Natural killer cell (primary cell): ENCODE data around the gene ADAMTS7. TPM values are rescaled to one million over a fixed set of nuclear protein-coding genes. Genes with fewer than 3 reads are reported as not detected.

Experiments used
- ATAC-seq, 3 donors: fragments of 150-1000 bp in 2 of 3; fragments of 200-7000 bp in 1 of 3; cut with Tn5 transposase; 1 replicate in 1 of 3; 2 replicates in 2 of 3; pipeline ENCODE4 v1.10.0; 2021; ENCODE audit warnings: mild to moderate bottlenecking in 2 of 3, moderate library complexity in 2 of 3
- DNase-seq, 2 donors: peaks; one replicate each; pipeline versions ENCODE4 v3.0.0 to v3.0.0-alpha.2; 2013 to 2021; ENCODE audit warnings: mixed read lengths in 1 of 2
- H3K27ac ChIP-seq: one replicate; pipeline ENCODE4 v1.5.1; 2013; ENCODE audit warnings: mild to moderate bottlenecking, low read length
- H3K27me3 ChIP-seq: one replicate; pipeline ENCODE4 v1.6.1; 2013; ENCODE audit warnings: low read length; ENCODE audit not compliant: control insufficient read depth, insufficient read depth
- H3K36me3 ChIP-seq: one replicate; pipeline ENCODE4 v1.6.1; 2013; ENCODE audit warnings: low read length; ENCODE audit not compliant: control insufficient read depth, insufficient read depth
- H3K4me1 ChIP-seq: one replicate; pipeline ENCODE4 v1.6.1; 2013; ENCODE audit warnings: low read length; ENCODE audit not compliant: control insufficient read depth, insufficient read depth
- H3K4me3 ChIP-seq: one replicate; pipeline ENCODE4 v1.5.1; 2013; ENCODE audit warnings: low read length
- H3K9me3 ChIP-seq: one replicate; pipeline ENCODE4 v1.6.1; 2013; ENCODE audit warnings: low read length; ENCODE audit not compliant: control insufficient read depth, insufficient read depth
- H3K27ac Mint-ChIP-seq, 2 donors: one replicate each; pipeline ENCODE4 v1.8.0; 2022; ENCODE audit warnings: mild to moderate bottlenecking in 2 of 2, mixed read lengths in 2 of 2, moderate library complexity in 1 of 2
- H3K27me3 Mint-ChIP-seq, 2 donors: one replicate each; pipeline ENCODE4 v1.8.0; 2022; ENCODE audit warnings: low read depth in 2 of 2, mixed read lengths in 2 of 2
- H3K36me3 Mint-ChIP-seq: one replicate; pipeline ENCODE4 v1.8.0; 2022; ENCODE audit warnings: mixed read lengths
- H3K4me1 Mint-ChIP-seq, 2 donors: one replicate each; pipeline ENCODE4 v1.8.0; 2022; ENCODE audit warnings: mixed read lengths in 2 of 2
- H3K4me3 Mint-ChIP-seq: one replicate; pipeline ENCODE4 v1.8.0; 2022; ENCODE audit warnings: mild to moderate bottlenecking, moderate library complexity, mixed read lengths
- H3K9me3 Mint-ChIP-seq, 2 donors: one replicate each; pipeline ENCODE4 v1.8.0; 2022; ENCODE audit warnings: mixed read lengths in 2 of 2
- WGBS: methylation state at CpG from one replicate; pipeline ENCODE4 v1.1.7; 2013; ENCODE audit warnings: missing lambda C conversion rate; ENCODE audit not compliant: insufficient coverage; 5-methylcytosine and 5-hydroxymethylcytosine counted together
- intact Hi-C: fragments of 100-400 bp; cut with micrococcal nuclease; formaldehyde crosslinking; loops from one replicate; pipeline ENCODE4 v1.14.2; 2022
- total RNA-seq, 4 donors: library from RNA; stranded (reverse); fragments of 120-200 nt in 1 of 4; gene quantifications; one replicate each; pipeline versions ENCODE4 v1.2.3 to v1.2.4, GENCODE V29; 2013 to 2022
- TF ChIP-seq, protein P1 (sequence below): fragments of 200-600 bp; IDR thresholded peaks from one replicate; pipeline ENCODE4 v1.8.0; 2022; ENCODE audit warnings: antibody characterized with exemption

The ADAMTS7 gene
- total RNA-seq, 3 donors from 2014 or later (not counting 1 experiment from before 2014, with no cell fraction given), result 0.10 to 0.16 TPM; not detected in 1

DNA sequence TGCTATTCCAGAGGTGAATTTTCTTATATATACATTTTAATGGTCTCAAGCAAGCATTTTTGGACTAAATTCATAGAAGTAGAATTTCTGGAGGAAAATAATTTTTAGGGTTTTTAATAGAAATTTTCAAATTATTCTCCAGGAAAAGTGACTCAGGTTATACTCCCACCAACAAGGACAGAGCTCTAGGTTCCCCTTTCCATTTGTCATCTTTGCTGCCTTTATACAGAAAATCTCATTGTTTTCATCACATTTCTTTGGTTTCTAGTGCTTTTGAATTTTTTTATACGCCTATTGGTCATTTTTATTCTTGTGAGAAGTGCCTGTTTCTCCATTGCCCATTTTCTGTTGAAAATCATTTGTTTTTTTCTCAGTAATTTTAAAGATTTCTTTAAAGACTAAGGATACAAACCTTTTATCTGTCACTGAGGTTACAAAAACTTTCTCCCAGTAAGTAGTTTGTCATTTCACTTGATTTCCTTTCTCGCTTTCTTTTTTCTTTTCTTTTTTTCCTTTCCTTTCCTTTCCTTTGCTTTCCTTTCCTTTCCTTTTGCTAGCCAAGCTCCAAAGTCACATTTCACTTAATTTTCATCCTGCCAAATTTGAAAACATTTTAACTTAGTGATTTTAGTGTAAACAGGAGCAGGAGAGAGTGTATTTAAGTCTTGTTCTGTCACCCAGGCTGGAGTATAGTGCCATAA, 93.2 kb downstream of the ADAMTS7 start:
- peaks cover 7% of the 10 kb centered on the region for H3K27me3 ChIP-seq
- TF ChIP-seq, protein P1, sequence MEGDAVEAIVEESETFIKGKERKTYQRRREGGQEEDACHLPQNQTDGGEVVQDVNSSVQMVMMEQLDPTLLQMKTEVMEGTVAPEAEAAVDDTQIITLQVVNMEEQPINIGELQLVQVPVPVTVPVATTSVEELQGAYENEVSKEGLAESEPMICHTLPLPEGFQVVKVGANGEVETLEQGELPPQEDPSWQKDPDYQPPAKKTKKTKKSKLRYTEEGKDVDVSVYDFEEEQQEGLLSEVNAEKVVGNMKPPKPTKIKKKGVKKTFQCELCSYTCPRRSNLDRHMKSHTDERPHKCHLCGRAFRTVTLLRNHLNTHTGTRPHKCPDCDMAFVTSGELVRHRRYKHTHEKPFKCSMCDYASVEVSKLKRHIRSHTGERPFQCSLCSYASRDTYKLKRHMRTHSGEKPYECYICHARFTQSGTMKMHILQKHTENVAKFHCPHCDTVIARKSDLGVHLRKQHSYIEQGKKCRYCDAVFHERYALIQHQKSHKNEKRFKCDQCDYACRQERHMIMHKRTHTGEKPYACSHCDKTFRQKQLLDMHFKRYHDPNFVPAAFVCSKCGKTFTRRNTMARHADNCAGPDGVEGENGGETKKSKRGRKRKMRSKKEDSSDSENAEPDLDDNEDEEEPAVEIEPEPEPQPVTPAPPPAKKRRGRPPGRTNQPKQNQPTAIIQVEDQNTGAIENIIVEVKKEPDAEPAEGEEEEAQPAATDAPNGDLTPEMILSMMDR, result no peak
- no peaks in the 10 kb centered on the region for H3K4me1 Mint-ChIP-seq
- no peaks in the 10 kb centered on the region for H3K4me1 ChIP-seq
- H3K4me3 ChIP-seq, result no peak overlapping the region
- no peak overlapping the region for H3K27ac Mint-ChIP-seq
- H3K36me3 Mint-ChIP-seq, result no peaks in the 10 kb centered on the region
- H3K36me3 ChIP-seq, result no peaks in the 10 kb centered on the region
- H3K27ac ChIP-seq, result no peak overlapping the region
- no peaks in the 10 kb centered on the region for H3K9me3 Mint-ChIP-seq
- H3K27me3 Mint-ChIP-seq, result peaks cover 23 to 38% of the 10 kb centered on the region in 2 donors
- ATAC-seq (no peak), DNase-seq (no peak)
- intact Hi-C loops, result no loop called here
- 84% methylated on average over 2 of the region's 2 CpGs for WGBS
- H3K4me3 Mint-ChIP-seq, result no peak overlapping the region
- no peaks in the 10 kb centered on the region for H3K9me3 ChIP-seq

DNA sequence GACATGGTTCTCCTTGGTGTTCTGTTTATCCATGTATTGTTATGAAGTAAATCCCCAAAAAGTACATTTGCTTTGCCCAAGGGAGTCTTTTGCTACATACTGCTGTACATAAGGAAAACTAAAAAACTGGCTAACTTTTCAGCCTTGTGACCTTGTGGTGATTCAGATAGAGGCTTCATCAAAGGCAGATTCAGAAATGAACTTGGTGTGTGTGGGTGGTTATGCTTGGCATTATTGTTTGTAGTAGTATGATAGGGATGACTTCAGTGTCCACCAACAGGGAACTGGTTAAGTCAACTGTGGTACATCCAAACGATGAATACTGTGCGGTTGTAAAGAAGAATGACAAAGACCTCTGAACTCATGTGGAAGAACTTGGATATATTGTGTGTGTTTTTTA, 94.6 kb downstream of the ADAMTS7 start:
- H3K4me3 Mint-ChIP-seq, result no peak overlapping the region
- whole genome bisulfite sequencing, result 94% methylated on average over 2 of the region's 2 CpGs
- no peaks in the 10 kb centered on the region for H3K36me3 Mint-ChIP-seq
- no peak for DNase-seq
- Histone ChIP-seq H3K27me3 (peaks cover 7% of the 10 kb centered on the region), H3K4me1 (no peaks in the 10 kb centered on the region), H3K4me3 (no peak overlapping the region), H3K9me3 (no peaks in the 10 kb centered on the region), H3K27ac (no peak overlapping the region), H3K36me3 (no peaks in the 10 kb centered on the region)
- no peak overlapping the region for H3K27ac Mint-ChIP-seq
- intact Hi-C loops, result no loop called here
- H3K9me3 Mint-ChIP-seq, result no peaks in the 10 kb centered on the region
- TF ChIP-seq, protein P1, result no peak
- peaks cover 21 to 38% of the 10 kb centered on the region in 2 donors for H3K27me3 Mint-ChIP-seq
- no peaks in the 10 kb centered on the region for H3K4me1 Mint-ChIP-seq
- ATAC-seq, result no peak

DNA sequence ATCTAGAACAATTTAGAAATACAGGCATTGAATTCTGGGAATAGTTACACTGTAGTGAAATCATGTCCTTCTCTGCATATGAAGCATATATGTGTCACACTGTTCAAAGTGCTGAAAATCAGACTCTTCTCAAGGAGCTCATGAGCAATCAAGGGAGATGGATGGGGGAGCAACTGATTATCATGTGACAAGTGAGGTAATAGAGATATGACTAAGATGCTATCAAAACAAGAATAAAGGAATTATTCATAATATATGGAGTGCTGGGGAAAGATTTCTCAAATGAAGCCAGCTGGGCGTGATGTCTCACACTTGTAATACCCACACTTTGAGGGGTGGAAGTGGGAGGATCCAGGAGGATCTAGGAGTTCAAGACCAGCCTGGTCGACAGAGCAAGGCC, 95.3 kb downstream of the ADAMTS7 start:
- no peak for ATAC-seq
- 56% methylated on average over 2 of the region's 2 CpGs for WGBS

More for the DNA sequence above, 95.3 kb downstream of the ADAMTS7 start:
- no peak overlapping the region for H3K4me3 ChIP-seq
- no peaks in the 10 kb centered on the region for H3K9me3 ChIP-seq
- H3K27me3 ChIP-seq, result peaks cover 7% of the 10 kb centered on the region
- DNase-seq, result no peak
- no peaks in the 10 kb centered on the region for H3K4me1 ChIP-seq
- intact Hi-C loops, result no loop called here
- TF ChIP-seq, protein P1, result no peak
- peaks cover 21 to 38% of the 10 kb centered on the region in 2 donors for H3K27me3 Mint-ChIP-seq
- no peak overlapping the region for H3K27ac Mint-ChIP-seq
- H3K27ac ChIP-seq, result no peak overlapping the region
- no peaks in the 10 kb centered on the region for H3K36me3 Mint-ChIP-seq
- no peaks in the 10 kb centered on the region for H3K4me1 Mint-ChIP-seq
- H3K4me3 Mint-ChIP-seq, result no peak overlapping the region
- no peaks in the 10 kb centered on the region for H3K9me3 Mint-ChIP-seq
- H3K36me3 ChIP-seq, result no peaks in the 10 kb centered on the region
